Choroid plexus epithelial cell (primary cell): Measurements from ENCODE around the gene KCNK7.

Experiments used
- DNase-seq: peaks from one replicate; pipeline ENCODE4 v3.0.0-alpha.2; 2010; ENCODE audit warnings: low read depth
- H3K4me3 ChIP-seq: 2 replicates; pipeline ENCODE4 v1.5.1; 2011; ENCODE audit warnings: low read depth, mild to moderate bottlenecking, control low read depth, low read length, moderate library complexity
- TF ChIP-seq, protein P1 (sequence below): conservative IDR thresholded peaks from 2 replicates; pipeline ENCODE4 v1.5.1; 2011; ENCODE audit warnings: low read depth, mild to moderate bottlenecking, control low read depth, inconsistent platforms, low read length, moderate library complexity

The KCNK7 gene

DNA sequence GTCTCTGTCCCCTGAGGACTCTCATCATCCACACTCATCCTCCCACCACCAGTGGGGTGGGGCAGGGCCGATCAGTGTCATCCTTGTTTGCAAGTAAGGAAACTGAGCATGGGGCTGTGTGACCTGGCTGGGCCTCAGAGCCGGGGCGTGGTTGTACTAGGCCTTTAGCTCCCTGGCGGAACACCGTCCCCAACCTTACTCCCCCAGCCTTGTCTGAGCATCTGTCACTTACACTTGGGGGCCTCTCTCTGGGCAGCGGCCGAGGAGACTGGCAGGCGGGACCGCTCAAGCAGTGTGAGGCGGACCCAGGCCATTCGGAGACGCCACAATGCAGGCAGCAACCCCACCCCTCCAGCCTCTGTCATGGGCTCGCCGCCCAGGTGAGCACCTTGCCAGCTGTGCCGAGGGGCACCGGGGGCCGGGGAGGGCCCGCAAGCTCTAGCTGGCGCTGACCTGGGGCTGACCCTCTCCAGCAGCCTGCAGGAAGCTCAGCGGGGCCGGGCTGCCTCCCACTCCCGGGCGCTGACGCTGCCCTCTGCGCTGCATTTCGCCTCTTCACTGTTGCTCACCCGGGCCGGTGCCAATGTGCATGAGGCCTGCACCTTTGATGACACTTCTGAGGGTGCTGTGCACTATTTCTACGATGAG lies 23.8 kb upstream of the KCNK7 start:
- no peak for DNase-seq
- TF ChIP-seq, protein P1, sequence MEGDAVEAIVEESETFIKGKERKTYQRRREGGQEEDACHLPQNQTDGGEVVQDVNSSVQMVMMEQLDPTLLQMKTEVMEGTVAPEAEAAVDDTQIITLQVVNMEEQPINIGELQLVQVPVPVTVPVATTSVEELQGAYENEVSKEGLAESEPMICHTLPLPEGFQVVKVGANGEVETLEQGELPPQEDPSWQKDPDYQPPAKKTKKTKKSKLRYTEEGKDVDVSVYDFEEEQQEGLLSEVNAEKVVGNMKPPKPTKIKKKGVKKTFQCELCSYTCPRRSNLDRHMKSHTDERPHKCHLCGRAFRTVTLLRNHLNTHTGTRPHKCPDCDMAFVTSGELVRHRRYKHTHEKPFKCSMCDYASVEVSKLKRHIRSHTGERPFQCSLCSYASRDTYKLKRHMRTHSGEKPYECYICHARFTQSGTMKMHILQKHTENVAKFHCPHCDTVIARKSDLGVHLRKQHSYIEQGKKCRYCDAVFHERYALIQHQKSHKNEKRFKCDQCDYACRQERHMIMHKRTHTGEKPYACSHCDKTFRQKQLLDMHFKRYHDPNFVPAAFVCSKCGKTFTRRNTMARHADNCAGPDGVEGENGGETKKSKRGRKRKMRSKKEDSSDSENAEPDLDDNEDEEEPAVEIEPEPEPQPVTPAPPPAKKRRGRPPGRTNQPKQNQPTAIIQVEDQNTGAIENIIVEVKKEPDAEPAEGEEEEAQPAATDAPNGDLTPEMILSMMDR, result no peak
- no peak overlapping the region for H3K4me3 ChIP-seq

GRCh38 chr11:65618763-65619162 lies 23.2 kb upstream of the KCNK7 start:
- TF ChIP-seq, protein P1, result no peak
- no peak overlapping the region for H3K4me3 ChIP-seq
- no peak for DNase-seq

DNA sequence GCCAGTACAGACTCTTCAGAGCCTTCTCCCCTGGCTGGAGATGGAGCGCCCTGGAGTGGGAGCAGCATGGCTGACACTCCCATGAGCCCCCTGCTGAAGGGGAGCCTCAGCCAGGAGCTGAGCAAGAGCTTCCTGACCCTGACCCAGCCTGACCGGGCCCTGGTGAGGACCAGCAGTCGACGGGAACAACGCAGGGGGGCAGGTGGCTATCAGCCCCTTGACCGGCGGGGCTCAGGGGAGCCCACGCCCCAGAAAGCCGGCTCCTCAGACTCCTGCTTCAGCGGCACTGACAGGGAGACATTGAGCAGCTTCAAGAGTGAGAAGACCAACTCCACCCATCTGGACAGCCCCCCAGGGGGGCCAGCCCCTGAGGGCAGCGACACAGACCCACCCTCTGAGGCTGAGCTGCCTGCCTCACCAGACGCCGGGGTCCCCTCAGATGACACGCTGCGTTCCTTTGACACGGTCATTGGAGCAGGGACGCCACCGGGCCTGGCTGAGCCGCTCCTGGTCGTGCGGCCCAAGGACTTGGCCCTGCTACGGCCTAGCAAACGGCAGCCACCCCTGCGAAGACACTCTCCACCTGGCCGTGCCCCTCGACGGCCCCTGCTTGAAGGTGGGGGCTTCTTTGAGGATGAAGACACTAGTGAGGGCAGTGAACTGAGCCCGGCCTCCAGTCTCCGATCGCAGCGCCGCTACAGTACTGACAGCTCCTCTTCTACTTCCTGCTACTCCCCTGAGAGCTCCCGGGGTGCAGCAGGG lies 22.6 kb upstream of the KCNK7 start:
- no peak overlapping the region for H3K4me3 ChIP-seq
- no peak for DNase-seq

DNA sequence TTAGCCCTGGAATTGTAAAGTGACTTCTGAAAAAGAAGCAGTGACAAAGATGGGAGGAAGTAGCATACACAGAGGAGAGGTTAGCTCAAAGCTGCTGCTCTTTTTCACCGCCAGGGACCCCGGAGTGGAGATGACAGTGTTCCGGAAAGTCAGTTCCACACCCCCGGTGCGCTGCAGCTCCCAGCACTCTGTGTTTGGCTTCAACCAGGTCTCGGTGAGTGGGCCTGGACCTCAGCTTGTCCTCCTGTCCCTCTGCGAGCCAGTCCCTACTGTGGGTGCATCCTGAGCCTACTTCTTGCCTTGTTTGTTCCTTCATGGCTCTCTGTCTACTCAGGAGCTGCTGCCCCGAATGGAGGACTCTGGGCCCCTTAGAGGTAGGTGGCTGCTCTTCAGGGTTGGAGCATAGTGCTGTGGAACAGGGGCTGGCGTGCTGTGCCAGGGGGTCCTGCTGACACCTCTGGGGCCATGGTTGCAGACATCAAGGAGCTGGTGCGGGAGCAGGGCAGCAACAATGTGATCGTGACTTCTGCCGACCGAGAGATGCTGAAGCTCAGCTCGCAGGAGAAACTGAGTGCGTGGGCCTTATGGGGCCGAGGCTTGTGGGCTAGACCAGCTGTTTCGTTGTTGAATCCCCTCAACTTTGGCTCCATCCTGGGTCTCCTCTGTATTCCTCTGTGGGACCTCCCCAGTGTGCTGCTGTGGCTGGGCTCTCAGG lies 21.7 kb upstream of the KCNK7 start:
- no peak overlapping the region for H3K4me3 ChIP-seq
- DNase-seq, result no peak
- TF ChIP-seq, protein P1, result no peak

More for the DNA sequence above, 22.6 kb upstream of the KCNK7 start:
- TF ChIP-seq, protein P1, result no peak

GRCh38 chr11:65616575-65617001 lies 21.0 kb upstream of the KCNK7 start:
- TF ChIP-seq, protein P1, result no peak
- H3K4me3 ChIP-seq, result peak overlapping the region; percentile 97
- peak; percentile 13 for DNase-seq

- peak; percentile 21 for DNase-seq
- H3K4me3 ChIP-seq, result peak overlapping the region; percentile 97
- TF ChIP-seq, protein P1, result no peak
These were observed 20.5 kb upstream of the KCNK7 start for GRCh38 chr11:65615950-65616574.
